Colonic mucosa (tissue), 4 donors: ENCODE data around the gene DNAJB14. TPM values are rescaled to one million over a fixed set of nuclear protein-coding genes. Genes with fewer than 3 reads are reported as not detected.
A peak's percentile ranks its signal among the peaks of the same experiment; 100 is the strongest.

ENCODE experiments used
- DNase-seq: peaks from one replicate; pipeline ENCODE4 v3.0.0-alpha.2; 2020
- H3K27ac ChIP-seq: fragments of 200-600 bp; one replicate; pipeline ENCODE4 v1.8.0; 2021
- H3K27me3 ChIP-seq: fragments of 200-600 bp; one replicate; pipeline ENCODE4 v1.8.0; 2021
- H3K36me3 ChIP-seq: fragments of 200-600 bp; one replicate; pipeline ENCODE4 v1.8.0; 2021
- H3K4me1 ChIP-seq: fragments of 200-600 bp; one replicate; pipeline ENCODE4 v1.8.0; 2021; ENCODE audit warnings: mild to moderate bottlenecking
- H3K4me3 ChIP-seq: fragments of 200-600 bp; one replicate; pipeline ENCODE4 v1.8.0; 2021
- H3K9ac ChIP-seq, 2 donors: one replicate each; pipeline ENCODE4 v1.7.0; 2013; ENCODE audit warnings: control low read depth in 2 of 2, low read depth in 2 of 2, low read length in 2 of 2
- H3K9me3 ChIP-seq: fragments of 200-600 bp; one replicate; pipeline ENCODE4 v1.8.0; 2021
- CTCF ChIP-seq: fragments of 200-600 bp; IDR thresholded peaks from one replicate; pipeline ENCODE4 v1.8.0; 2022; ENCODE audit warnings: antibody characterized with exemption, mild to moderate bottlenecking
- intact Hi-C: fragments of 100-400 bp; cut with DNase I; formaldehyde crosslinking; loops from one replicate; pipeline ENCODE4 v1.14.1; 2022
- total RNA-seq, 2 donors: library from RNA; stranded (reverse); fragmentation: NEBNext Ultra II Directional in 1 of 2; extraction: Animal tissue kit (Norgen Biotek cat#: 25700) in 1 of 2; gene quantifications; one replicate each; pipeline ENCODE4 v1.2.1, GENCODE V29; 2021
- donor health status: healthy.
- donor health status: DM: no; HTN: no; CAD: no.
- donor health status: DM: no; HTN: no; CAD: no.

Gene DNAJB14
- total RNA-seq, 2 donors from 2014 or later, result 41.9 to 57.2 TPM

GRCh38 chr4:99893839-99894160 is 52.6 kb downstream of the DNAJB14 start:
- Histone ChIP-seq H3K9me3 (no peaks in the 10 kb centered on the region), H3K27me3 (no peaks in the 10 kb centered on the region), H3K4me3 (peak overlapping the region; percentile 84), H3K4me1 (no peaks in the 10 kb centered on the region), H3K9ac (peak overlapping the region; percentile 90 to 94), H3K36me3 (no peaks in the 10 kb centered on the region), H3K27ac (peak overlapping the region; percentile 66)
- intact Hi-C loops, result loop anchor here (5.0 kb wide), 1 partner anchor 54 kb away; the partner anchor contains the start of gene DNAJB14
- no peak for TF ChIP-seq CTCF
- DNase-seq, result no peak

GRCh38 chr4:99893029-99893428 is 53.4 kb downstream of the DNAJB14 start:
- no peak for DNase-seq
- intact Hi-C loops, result loop anchor here (5.0 kb wide), 1 partner anchor 54 kb away; the partner anchor contains the start of gene DNAJB14
- Histone ChIP-seq H3K36me3 (no peaks in the 10 kb centered on the region), H3K4me1 (no peaks in the 10 kb centered on the region), H3K9ac (peak overlapping the region in 1 of 2 donors; percentile 90), H3K27me3 (no peaks in the 10 kb centered on the region), H3K9me3 (no peaks in the 10 kb centered on the region), H3K27ac (no peak overlapping the region), H3K4me3 (peak overlapping the region; percentile 84)
- TF ChIP-seq CTCF, result no peak

GRCh38 chr4:99891351-99891750 is 55.1 kb downstream of the DNAJB14 start:
- Histone ChIP-seq H3K36me3 (no peaks in the 10 kb centered on the region), H3K27ac (no peak overlapping the region), H3K27me3 (no peaks in the 10 kb centered on the region), H3K9ac (no peak overlapping the region), H3K9me3 (no peaks in the 10 kb centered on the region), H3K4me3 (no peak overlapping the region), H3K4me1 (no peaks in the 10 kb centered on the region)
- no peak for DNase-seq
- intact Hi-C loops, result loop anchor here (5.0 kb wide), 1 partner anchor 56 kb away; the partner anchor contains the start of gene DNAJB14
- TF ChIP-seq CTCF, result no peak

GRCh38 chr4:99887837-99888236 is 58.6 kb downstream of the DNAJB14 start:
- Histone ChIP-seq H3K4me1 (no peaks in the 10 kb centered on the region), H3K27me3 (no peaks in the 10 kb centered on the region), H3K27ac (no peak overlapping the region), H3K9me3 (no peaks in the 10 kb centered on the region), H3K4me3 (no peak overlapping the region), H3K36me3 (no peaks in the 10 kb centered on the region), H3K9ac (no peak overlapping the region)
- no peak for TF ChIP-seq CTCF
- no peak for DNase-seq
- intact Hi-C loops, result loop anchor here (5.0 kb wide), 2 partner anchors 76 to 326 kb away; partner anchors contain the start of gene TRMT10A

GRCh38 chr4:99886146-99886545 is 60.3 kb downstream of the DNAJB14 start:
- no peak for DNase-seq
- Histone ChIP-seq H3K36me3 (no peaks in the 10 kb centered on the region), H3K9ac (no peak overlapping the region), H3K27me3 (no peaks in the 10 kb centered on the region), H3K4me1 (no peaks in the 10 kb centered on the region), H3K9me3 (no peaks in the 10 kb centered on the region), H3K27ac (no peak overlapping the region), H3K4me3 (no peak overlapping the region)
- intact Hi-C loops, result loop anchor here (5.0 kb wide), 2 partner anchors 74 to 324 kb away; partner anchors contain the start of gene TRMT10A
- TF ChIP-seq CTCF, result no peak
